ENCODE data around the gene DPEP1.
A peak's percentile ranks its signal among the peaks of the same experiment; 100 is the strongest.
"Not testable (repeated sequence)": the region's sequence is repeated elsewhere in the genome, so short reads cannot be mapped to it uniquely, and the experiment has no call there.

The DPEP1 gene

DNA sequence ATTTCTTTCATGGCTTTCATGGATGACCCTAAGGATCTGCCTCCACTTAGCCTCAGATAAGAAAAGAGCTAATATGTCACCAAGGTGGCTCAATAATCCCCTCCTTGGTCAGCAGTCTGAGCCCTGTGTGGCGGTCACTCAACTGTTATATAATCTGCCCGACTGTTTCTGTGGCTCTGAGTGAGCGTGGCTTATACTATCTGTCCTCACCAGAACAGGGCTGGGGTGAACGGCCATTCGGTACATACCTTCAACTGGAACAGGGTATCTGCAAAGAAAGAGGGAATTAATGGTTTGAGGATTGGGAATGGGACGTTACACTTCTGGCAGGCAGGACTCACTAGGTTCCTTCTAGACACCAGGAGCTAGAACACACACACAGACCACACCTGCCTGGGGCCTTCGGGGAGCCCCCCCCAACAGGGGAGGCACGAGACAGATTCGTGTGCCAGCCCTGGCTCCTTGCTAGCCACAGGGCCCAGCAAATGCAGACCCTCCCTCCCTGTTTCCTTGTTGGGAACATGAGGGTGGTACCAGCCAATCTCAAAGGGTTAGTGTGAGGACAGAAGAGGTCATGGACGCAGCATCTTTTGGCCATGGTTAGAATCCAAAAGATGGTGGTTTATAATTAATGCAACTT lies 40.3 kb downstream of the DPEP1 start:
- DNase-seq (ENCODE audit: low read depth): no peak

DNA sequence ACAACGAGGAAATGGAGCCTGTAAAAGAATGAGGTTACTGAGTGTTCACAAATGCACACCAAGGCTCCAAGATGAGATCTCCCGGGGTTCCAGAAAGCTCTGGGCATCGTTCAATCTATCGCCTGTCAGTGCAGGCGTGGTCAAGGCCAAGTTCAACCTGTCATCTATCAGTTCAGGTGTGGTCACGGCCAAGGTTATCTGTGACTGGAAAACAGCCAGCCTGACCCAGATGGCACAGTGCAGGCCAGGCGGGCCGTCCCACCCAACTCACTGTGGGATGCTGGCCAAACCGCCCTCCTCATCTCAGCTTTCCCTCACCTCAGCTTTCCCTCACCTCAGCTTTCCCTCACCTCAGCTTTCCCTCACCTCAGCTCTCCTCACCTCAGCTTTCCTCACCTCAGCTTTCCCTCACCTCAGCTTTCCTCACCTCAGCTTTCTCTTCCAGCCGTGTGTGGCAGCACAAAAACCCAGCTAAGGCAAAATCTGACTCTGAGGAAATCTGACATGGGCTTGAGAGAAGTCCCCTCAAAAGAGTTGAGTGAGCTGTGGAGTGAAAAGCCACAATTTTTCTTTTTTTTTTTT lies 41.7 kb downstream of the DPEP1 start:
- DNase-seq (ENCODE audit: low read depth): no peak

DNA sequence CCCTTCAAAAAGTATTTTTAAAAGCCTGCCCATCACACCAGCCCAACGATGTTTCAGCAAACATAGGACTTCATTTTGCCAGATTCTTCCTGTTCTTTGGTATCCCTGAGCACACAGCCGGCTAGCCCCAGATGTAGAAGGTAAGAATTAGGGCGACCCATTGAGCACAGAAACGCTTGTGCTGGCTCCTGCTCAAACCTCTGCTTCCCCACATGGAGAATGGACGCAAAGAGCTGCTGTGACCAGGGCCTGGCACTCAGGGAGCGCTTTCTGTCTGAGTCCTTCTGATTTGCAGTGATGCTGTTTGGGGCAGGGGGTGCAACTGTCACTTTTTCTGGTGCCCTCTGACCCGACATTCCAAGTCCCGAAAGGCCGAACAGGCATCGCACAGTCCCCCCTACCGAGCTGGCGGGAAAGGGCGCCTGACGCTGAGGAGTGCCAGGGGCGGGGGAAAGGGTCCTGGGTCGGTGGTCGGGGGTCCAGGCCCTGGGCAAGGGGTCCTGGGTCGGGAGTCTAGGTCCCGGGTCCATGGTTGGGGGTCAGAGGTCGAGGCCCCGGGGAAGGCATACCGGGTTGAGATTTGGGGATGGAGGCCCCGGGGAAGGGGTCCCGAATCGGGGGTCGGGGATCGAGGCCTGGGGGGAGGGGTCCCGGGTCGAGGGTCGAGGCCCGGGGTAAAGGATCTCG lies 43.1 kb downstream of the DPEP1 start:
- no peak for DNase-seq (ENCODE audit: low read depth)

DNA sequence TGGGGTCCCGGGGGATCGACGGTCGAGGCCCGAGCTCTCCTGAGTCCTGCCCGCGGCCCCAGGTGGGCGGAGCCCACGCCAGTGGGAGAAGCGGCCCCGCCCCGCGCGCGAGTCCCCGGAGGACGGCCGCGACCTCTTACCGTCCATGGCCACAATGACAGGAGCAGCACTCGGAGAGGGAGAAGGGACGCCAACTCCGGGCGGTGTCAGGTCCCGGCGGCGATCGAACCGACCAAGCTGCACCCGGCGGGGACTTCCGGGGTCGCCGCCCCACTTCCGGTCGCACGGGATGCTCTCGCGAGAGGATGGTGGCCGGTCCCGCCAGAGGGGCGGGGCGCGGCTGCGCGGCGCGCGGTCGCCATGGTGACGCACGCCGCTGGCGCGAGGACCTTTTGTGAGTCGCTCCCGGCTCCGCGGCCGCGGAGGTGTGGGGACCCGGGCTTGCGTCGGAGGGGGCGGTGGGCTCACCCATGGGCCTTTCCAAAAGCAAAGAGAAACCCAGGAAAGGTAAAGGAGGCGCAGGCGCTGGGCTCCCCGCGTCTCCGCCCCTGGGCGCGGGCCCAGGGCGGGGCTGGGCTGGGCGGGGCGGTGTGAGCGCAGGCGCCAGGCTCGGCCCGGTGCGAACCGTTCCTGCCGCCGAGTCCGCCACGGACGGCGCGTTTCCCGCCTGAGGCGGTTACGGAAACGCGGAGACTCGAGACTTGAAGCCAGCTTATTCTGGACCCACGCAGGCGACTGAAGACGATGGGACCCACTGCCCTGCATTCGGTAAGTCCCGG lies 44.2 kb downstream of the DPEP1 start, which contains the start of the genes CHMP1A and SPATA33:
CHMP1A (minus strand) TSS at position 267 of the 779 bp plus-strand sequence; CDS start at position 147, 120 bp downstream.
SPATA33 (plus strand) TSS at position 395 of the 779 bp plus-strand sequence; CDS start at position 471, 76 bp downstream.
- peak; percentile 90 for DNase-seq (ENCODE audit: low read depth)

DNA sequence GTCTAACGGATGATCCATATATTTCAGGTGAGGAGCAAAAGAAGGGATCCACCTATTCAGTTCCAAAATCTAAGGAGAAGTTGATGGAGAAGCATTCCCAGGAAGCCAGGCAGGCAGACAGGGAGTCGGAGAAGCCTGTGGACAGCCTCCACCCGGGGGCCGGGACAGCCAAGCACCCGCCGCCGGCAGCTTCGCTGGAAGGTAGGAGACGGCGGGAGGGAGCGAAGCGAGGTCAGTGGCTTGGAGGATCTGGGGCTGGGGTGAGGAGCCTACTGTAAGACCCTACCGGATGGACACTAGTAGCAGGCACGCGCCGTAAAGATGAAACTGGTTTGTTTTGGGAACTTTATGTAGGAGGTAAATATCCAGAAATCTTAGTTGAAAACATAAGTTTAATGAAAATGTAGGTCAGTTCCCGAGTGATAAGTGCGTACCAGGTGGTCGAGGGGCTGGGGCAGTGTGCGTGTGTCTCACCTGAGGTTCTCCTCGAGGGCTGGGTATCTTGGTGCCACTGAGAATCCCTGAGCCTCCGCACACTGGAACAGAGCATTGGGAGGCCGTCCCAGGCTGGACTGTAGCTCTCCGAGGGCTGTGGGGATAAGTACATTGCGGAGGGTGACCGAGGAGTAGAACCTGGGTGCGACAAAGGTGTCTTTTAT lies 44.9 kb downstream of the DPEP1 start:
- DNase-seq (ENCODE audit: low read depth): no peak

DNA sequence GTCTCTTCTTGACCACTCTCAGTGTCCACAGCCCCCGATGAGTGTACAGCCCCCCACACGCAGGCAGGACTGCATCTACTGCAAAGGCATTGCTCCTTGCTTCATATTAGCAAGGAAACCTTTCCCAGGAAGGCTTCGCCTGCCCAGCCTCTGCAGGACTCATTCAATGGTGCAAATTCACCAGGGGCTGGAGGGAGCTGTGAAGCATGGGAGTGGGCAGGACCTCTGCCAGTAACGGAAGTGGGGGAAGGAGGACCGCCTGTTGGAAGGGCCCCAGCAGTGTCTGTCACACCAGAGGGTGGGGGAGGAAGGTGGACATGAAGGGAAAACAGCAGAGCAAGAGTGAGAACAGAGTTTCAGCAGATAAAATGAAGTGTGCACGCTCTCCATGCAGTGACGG lies 46.7 kb downstream of the DPEP1 start:
- no peak for DNase-seq (ENCODE audit: low read depth)

DNA sequence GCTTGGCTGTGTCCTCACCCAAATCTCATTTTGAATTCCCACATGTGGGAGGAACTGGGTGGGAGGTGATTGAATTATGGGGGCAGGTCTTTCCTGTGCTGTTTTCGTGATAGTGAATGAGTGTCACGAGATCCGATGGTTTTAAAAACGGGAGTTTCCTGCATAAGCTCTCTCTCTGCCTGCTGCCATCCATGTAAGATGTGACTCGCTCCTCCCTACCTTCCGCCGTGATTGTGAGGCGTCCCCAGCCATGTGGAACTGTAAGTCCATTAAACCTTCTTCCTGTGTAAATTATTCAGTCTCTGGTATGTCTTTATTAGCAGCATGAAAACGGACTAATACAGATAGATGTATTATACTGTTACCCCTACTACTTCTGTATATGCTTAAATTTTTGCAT lies 47.8 kb downstream of the DPEP1 start:
- DNase-seq (ENCODE audit: low read depth): no peak

DNA sequence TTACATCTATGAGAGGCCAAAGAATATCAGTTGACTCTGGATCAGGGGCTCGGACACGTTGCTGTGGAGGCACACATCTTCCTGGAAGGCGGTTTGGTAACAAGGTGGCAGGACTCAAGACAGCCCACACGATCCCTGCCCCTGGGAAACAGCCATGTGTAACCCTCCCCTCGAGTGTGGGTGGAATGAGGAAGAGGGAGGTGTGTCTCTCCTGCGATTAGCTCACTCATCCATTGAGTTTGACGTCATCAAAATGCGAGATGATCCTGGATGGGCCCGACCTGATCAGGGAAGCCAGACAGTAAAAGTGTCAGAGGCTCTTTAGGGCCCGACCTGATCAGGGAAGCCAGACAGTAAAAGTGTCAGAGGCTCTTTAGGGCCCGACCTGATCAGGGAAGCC lies 50.8 kb downstream of the DPEP1 start:
- DNase-seq (ENCODE audit: low read depth): not testable (repeated sequence)

DNA sequence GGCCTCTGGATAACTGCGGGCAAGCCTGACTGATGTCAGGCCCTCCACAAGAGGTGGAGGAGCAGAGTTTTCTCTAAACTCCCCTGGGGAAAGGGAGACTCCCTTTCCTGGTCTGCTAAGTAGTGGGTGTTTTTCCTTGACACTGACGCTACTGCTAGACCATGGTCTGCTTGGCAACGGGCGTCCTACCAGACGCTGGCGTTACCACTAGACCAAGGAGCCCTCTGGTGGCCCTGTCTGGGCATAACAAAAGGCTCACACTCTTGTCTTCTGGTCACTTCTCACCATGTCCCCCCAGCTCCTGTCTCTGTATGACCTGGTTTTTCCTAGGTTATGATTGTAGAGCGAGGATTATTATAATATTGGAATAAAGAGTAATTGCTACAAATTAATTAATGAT lies 53.6 kb downstream of the DPEP1 start:
- DNase-seq (ENCODE audit: low read depth): not testable (repeated sequence)

DNA sequence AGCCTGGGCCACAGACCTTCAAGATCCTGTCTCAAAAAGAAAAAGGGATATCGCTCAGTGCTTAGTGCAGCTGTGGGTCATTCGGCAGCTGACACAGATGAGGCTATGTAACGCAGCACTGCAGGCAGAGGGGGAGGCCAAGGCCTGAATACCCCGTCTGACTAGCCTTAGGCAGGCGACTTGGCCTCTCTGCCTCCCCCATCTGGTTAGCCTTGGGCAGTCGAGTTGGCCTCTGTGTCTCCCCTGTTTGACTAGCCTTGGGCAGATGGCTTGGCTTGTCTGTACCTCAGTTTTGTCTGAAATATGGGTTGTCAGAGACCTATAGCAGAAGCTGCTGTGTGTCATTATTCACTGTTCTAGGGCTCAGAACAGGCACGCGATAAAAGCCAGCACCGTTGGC lies 54.2 kb downstream of the DPEP1 start:
- no peak for DNase-seq (ENCODE audit: low read depth)

DNA sequence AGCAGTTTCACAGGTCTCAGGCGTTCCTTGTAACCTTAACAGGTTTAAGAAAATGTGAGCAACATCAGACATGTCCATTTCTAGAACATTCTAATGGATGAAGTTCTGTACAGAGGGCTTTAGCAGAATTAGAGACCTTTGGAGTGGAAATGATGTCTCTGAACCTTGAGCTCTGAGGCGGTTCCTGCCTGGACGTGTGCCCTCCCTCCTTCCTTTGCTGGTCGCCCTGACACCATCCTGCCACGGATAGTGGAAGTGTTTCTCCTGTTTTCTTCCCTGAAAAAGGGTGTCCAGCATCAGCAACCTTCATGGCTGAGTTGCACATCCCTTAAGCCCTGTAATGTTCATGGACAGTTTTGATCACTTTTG lies 55.3 kb downstream of the DPEP1 start:
- DNase-seq (ENCODE audit: low read depth): no peak

DNA sequence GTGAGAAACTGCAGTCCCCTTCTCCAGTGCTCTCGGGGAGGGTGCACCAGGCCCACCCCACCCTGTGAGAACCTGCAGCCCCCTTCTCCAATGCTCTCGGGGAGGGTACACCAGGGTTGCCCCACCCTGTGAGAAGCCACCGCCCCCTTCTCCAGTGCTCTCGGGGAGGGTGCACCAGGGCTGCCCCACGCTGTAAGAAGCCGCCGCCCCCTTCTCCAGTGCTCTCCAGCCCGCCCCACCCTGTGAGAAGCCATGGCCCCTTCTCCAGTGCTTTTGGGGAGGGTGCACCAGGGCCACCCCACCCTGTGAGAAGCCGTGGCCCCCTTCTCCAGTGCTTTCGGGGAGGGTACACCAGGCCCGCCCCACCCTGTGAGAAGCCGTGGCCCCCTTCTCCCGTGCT lies 56.3 kb downstream of the DPEP1 start:
- DNase-seq (ENCODE audit: low read depth): no peak

DNA sequence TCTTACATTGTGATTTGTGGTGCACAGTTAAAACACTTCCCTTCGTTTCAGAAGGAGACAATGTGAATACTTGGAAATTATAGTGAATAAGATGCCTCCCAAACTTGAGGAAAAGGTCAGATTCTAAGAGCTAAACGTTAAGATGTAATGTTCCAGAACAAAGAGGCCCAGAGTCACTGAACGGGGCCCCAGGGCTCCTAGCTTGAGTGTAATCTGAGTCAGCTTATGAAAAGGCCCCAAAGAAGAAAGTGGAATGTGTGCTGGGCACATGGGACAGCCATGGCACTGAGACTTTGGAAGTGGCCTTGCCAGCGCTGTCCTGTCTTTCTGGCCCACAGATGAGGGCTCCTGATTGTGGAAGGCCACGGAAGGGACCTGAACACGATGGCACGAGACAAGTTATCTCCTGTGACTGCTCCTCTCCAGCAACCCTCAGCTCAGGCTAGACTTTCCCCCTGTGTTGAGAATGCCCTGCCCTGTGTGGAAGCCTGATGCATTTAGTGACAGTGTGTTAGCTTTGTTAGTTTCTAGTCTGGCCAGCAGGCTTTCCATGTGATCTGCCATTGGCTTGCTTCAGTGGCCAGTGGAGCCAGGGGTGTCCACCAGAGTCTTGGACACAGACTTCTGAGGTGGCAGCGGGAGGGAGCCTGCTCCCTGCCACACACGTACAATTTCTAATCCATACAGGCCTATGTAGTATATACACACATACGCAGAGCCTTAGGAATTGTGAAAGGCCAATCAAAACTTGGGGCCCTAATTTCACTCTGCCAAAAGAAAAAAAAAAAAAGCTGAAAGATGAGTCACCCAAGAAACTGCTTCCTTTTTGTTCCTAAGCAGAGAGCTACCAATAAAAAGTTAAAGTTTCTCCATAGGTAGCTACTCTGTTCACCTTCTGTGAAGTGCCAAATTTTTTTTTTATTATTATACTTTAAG lies 57.3 kb downstream of the DPEP1 start:
- no peak for DNase-seq (ENCODE audit: low read depth)

DNA sequence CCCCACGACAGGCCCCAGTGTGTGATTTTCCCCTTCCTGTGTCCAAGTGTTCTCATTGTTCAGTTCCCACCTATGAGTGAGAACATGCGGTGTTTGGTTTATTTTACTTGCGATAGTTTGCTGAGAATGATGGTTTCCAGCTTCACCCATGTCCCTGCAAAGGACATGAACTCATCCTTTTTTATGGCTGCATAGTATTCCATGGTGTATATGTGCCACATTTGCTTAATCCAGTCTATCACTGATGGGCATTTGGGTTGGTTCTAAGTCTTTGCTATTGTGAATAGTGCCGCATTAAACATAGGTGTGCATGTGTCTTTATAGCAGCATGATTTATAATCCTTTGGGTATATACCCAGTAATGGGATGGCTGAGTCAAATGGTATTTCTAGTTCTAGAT lies 58.1 kb downstream of the DPEP1 start:
- DNase-seq (ENCODE audit: low read depth): not testable (repeated sequence)

DNA sequence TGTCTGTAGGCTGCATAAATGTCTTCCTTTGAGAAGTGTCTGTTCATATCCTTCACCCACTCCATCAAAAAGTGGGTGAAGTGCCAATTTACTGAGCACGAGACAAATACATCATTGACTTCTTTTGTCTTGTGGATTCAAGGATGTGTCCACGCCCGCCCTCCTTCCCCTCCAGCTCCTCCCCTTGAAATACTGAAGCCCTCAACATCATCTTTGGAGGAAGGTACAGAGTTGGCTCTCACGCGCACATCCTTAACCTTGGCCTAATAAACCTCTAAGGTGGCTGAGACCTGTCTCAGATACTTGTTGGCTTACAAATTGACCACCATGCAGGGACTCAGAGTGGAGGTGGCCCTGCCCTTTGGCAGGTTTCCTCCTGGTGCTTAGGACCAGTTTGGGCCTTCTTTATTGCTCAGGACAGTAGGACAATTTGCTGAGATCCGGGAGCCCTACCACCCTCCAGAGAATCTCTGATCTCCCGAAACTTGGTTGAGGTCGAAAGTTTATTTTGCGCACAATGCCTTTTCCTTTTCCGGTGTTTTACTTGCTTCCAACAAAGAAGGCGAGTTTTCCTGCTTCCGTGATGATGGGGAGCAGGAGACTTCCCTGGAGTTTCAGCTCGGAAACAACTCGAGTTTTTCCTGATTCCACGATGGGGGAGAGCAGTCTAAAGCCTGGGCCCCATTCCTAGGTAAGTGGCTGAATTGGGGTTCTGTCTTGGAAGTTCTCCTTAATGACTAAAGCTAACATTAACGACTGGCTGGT lies 58.9 kb downstream of the DPEP1 start:
- no peak for DNase-seq (ENCODE audit: low read depth)

DNA sequence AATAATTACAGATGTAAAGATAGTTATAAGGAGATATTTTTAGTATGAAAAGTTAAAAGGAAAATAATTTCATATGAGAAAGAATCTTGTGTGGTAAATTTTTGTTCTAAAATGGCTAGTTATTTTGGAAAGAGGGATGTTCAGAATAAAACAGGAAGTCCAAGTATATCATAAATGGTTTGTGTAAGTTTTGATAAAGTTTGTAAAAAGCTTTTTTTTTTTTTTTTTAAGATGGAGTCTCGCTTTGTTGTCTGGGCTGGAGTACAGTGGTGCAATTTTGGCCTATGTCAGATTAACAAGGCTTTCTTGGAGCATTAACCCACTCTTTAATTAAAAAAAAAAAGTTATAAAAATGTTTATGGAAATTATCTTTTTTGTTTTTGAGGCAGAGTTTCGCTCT lies 64.8 kb downstream of the DPEP1 start:
- DNase-seq (ENCODE audit: low read depth): no peak

DNA sequence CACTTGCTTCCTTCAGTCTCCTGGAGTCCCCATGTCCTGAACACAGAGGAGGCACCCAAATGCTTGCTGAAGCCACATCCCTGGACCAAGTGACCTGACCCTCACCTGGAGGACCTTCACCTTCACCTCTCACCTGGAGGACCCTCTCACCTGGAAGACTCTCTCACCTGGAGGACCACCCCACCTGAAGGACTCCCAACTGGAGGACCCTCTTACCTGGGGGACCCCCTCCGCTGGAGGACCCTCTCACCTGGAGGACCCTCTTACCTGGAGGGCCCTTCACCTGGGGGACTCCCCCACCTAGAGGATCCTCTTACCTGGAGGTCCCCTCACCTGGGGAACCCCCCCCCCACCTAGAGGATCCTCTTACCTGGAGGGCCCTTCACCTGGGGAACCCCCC lies 72.5 kb downstream of the DPEP1 start:
- no peak for DNase-seq (ENCODE audit: low read depth)

DNA sequence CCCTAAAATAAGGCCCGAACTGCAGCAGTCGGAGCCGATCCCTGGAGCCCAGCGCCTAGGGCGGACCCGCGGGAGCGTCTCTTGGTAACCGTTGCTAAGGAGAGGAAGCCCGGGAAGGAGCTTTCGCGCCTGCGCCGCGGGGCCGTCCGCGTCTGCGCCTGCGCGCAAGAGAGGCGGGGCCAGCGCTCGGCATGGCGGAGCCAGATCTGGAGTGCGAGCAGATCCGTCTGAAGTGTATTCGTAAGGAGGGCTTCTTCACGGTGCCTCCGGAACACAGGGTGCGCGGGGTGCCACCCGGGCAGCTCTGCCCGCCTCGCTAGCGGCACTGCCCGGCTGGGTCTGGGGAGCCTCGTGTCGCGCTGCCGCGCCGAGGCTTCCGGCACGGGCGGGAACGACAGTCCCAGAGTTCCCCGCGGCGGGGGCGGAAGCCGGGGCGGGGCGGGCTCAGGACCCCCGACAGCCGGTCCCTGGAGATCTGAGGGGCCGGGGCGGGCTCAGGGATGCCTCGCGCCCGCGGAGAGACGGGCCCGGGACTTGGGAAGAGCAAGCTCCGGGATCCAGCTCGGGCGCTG lies 73.2 kb downstream of the DPEP1 start, which contains the start of gene CDK10:
CDK10 (plus strand) TSS at position 170 of the 572 bp plus-strand sequence; CDS start at position 192, 22 bp downstream.
- peak; percentile 92 for DNase-seq (ENCODE audit: low read depth)

DNA sequence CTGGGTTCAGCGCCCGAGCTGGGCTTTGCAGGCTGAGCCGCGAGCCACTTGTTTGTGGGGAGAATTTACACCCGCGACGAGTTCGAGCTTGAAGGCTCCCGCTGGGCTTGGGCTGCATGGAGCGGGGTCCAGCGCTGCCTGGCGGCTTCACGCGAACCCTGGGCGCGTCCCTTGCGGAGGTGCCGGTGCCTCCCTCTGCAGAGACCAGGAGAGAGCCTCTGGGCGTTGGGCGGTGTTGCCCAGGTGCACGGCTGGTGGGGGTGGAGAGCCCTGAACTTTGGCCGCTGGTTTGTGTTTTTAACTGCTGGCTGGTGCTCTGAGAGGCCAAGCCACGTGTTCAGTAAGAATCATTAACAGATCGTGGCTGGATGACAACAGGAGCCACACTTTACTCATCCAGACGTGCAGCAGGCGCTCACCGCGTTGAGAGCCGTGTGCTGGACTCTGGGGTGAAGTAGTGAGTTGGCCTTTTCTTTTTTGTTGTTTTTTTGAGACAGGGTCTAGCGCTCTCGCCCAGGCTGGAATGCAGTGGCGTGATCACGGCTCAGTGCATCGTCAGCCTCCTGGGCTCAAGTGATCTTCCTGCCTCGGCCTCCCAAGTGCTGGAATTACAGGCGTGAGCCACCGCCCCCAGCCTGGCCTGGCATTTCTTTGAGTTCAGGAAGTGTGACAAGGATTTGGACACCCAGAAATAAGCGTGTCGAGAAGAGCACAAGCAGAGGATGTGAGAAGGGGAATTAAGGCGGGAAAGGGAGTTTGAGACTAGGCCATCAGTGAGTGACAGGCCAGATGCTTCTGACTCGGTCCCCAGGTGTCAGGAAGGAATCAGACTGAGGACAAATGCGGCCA lies 73.9 kb downstream of the DPEP1 start:
- DNase-seq (ENCODE audit: low read depth): no peak

Data from activated T-cell treated with anti-CD3 and anti-CD28 coated beads for 24 hours (primary cell).